Activated T-cell treated with anti-CD3 and anti-CD28 coated beads, Interleukin-2, amount 50 U/mL, for 24 hours (primary cell): ENCODE results near the gene TSPAN18.

Experiments used
- DNase-seq: peaks from one replicate; pipeline ENCODE4 v3.0.0-alpha.2; 2020
- H3K27ac Mint-ChIP-seq: 2 replicates; pipeline ENCODE4 v1.8.0; 2020; ENCODE audit warnings: mild to moderate bottlenecking, mixed read lengths
- H3K27me3 Mint-ChIP-seq: 2 replicates; pipeline ENCODE4 v1.8.0; 2020; ENCODE audit warnings: mixed read lengths
- H3K36me3 Mint-ChIP-seq: 2 replicates; pipeline ENCODE4 v1.8.0; 2020; ENCODE audit warnings: low read depth, mixed read lengths
- H3K4me1 Mint-ChIP-seq: 2 replicates; pipeline ENCODE4 v1.8.0; 2020; ENCODE audit warnings: low read depth, mixed read lengths
- H3K4me3 Mint-ChIP-seq: 2 replicates; pipeline ENCODE4 v1.8.0; 2020; ENCODE audit warnings: mild to moderate bottlenecking, moderate library complexity, mixed read lengths
- H3K9me3 Mint-ChIP-seq: 2 replicates; pipeline ENCODE4 v1.8.0; 2020; ENCODE audit warnings: mixed read lengths

TSPAN18 gene

DNA sequence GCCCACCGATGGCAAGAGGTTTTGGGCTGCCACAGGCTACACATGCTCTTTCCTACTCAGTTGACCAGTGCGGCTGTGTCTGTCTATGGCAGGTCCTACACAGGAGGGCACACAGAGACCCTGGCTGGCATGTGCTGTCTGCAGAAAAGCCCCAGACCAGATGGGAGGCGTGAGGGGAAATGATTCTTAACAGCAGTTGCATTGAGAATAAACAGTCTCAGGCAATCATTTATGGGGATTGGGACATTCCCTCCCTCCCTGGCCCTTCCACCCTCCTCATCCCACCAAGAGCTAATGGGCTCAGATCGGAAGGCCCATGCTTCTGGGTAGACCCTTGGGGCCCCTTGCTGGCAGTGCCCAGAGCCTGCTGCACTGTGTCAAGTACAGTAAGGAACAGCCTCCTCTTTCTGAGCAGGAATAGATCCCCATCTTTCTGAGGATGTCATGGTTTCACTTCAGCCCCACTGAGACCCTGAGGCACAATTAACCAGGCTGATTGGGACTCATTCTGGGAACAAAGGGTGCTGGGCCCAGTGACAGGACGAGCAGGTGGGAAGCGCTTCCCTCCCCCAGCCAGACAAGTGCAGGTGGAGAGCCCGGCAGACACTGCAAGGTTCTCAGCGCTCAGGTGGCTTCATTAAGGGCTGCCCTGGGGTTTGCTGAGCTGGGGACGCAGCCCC lies 28.3 kb downstream of the TSPAN18 start:
- Mint-ChIP-seq H3K27ac (no peak overlapping the region), H3K36me3 (peaks cover 2% of the 10 kb centered on the region), H3K27me3 (no peaks in the 10 kb centered on the region), H3K9me3 (peaks cover 10% of the 10 kb centered on the region), H3K4me3 (no peak overlapping the region), H3K4me1 (peaks cover 6% of the 10 kb centered on the region)
- DNase-seq = peak; percentile 11

DNA sequence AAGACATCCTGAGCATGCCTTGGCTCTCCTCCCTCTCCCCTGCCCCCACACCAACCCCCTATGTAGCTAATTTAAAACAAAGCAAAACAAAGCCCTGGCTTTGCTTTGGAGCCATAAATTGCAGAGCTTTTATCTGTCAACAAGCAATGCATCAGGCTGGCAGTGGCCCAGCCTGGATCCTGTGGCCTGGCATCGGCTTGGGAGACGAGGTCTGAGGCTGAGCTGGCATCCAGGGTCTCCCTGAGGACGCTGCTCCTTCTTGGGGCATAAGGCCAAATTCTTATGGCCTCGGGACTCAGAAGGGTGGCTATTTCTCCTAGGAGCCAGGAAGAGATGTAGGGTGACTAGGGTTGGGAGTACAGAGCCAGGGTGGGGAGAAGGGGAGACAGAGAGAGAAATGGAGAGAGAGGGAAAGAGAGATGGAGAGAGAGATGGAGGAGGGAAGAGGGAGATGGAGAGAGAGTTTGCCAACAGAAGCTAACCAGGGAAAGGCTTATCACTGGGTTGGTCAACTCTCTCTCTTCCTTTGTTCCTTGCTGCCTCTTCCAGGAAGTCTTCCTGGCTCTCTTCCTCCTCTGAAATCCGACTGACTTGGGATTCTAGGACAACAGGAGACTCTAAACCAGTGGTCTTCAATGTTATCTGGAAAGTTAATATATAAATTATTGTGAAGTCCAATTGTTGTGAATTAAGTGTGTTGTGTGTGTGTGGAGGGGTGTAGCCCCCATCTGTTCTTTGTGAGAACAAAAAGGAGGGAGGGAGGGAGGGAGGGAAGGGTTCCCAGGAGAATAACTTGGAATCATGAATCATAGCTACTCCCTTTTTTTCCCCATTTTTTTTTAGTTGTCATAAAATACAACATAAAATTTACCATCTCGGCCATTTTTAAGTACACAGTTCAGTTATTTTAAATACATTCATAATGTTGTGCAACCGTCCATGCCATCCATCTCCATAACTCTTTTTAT lies 29.1 kb downstream of the TSPAN18 start:
- H3K4me1 Mint-ChIP-seq = peaks cover 6% of the 10 kb centered on the region
- no peaks in the 10 kb centered on the region for H3K27me3 Mint-ChIP-seq
- DNase-seq = no peak
- no peak overlapping the region for H3K4me3 Mint-ChIP-seq
- H3K27ac Mint-ChIP-seq = no peak overlapping the region
- peaks cover 10% of the 10 kb centered on the region for H3K9me3 Mint-ChIP-seq
- peaks cover 2% of the 10 kb centered on the region for H3K36me3 Mint-ChIP-seq

GRCh38 chr11:44758983-44759382 lies 32.2 kb downstream of the TSPAN18 start:
- peak; percentile 8 for DNase-seq
- no peak overlapping the region for H3K4me3 Mint-ChIP-seq
- peaks cover 4% of the 10 kb centered on the region for H3K36me3 Mint-ChIP-seq
- peaks cover 10% of the 10 kb centered on the region for H3K9me3 Mint-ChIP-seq
- no peak overlapping the region for H3K27ac Mint-ChIP-seq
- peaks cover 11% of the 10 kb centered on the region for H3K4me1 Mint-ChIP-seq
- H3K27me3 Mint-ChIP-seq = no peaks in the 10 kb centered on the region

DNA sequence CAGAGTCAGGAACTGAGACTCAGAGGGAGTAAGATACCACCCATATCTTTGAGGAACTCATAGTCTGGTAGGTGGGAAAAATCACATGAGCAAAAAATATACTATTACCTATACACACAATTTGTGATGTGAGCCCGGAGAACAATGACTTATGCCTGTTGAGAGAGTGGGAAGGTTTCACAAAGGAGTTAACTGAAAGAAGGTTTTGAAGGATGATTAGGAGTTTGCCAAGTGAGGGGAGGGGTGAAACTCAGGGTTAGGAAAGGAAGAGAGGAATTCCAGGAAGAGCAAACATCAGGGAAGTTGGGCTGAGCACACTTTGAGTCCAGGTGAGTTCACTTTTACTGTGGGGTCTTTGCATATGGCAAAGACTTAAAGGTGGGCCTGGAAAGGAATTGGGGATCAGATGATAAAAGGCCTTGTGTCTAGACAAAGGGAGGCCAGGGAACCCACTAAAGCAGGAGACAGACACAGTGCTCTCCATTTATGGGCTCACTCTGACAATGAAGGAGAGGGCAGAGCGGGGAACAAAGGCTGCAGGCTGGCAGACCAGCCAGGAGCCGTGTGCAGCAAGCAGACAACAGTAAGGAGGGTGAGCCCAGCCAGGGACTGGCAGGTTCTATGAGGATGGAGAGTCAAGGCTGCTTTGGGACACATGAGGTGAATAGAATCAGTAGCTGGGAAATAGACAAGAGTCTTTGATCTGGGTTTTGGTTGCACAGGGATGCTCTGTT lies 33.1 kb downstream of the TSPAN18 start:
- peaks cover 8% of the 10 kb centered on the region for H3K36me3 Mint-ChIP-seq
- peak; percentile 14 for DNase-seq
- peaks cover 10% of the 10 kb centered on the region for H3K4me1 Mint-ChIP-seq
- no peaks in the 10 kb centered on the region for H3K27me3 Mint-ChIP-seq
- peaks cover 10% of the 10 kb centered on the region for H3K9me3 Mint-ChIP-seq
- H3K27ac Mint-ChIP-seq = no peak overlapping the region
- no peak overlapping the region for H3K4me3 Mint-ChIP-seq

DNA sequence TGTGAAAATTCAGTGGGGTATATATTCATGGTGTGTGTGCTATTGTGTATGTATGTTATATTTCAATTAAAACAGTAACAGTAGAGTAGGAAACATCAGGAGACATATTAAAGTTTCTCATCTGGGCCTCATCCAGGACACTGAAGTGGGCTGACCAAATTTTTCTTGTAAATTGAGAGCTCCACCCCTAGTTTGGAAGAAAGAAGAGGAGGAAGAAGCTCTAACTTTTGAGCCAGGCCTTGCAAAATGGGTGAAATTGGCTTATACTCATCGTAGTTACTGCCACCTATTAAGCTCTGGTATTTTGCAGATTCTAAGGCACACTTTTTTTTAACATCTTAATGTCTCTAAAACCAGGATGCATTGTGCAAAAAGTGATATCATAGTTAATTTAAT lies 33.7 kb downstream of the TSPAN18 start:
- H3K4me3 Mint-ChIP-seq = no peak overlapping the region
- H3K4me1 Mint-ChIP-seq = peaks cover 10% of the 10 kb centered on the region
- H3K9me3 Mint-ChIP-seq = peaks cover 10% of the 10 kb centered on the region
- peaks cover 13% of the 10 kb centered on the region for H3K36me3 Mint-ChIP-seq
- no peak overlapping the region for H3K27ac Mint-ChIP-seq
- H3K27me3 Mint-ChIP-seq = no peaks in the 10 kb centered on the region
- DNase-seq = no peak

DNA sequence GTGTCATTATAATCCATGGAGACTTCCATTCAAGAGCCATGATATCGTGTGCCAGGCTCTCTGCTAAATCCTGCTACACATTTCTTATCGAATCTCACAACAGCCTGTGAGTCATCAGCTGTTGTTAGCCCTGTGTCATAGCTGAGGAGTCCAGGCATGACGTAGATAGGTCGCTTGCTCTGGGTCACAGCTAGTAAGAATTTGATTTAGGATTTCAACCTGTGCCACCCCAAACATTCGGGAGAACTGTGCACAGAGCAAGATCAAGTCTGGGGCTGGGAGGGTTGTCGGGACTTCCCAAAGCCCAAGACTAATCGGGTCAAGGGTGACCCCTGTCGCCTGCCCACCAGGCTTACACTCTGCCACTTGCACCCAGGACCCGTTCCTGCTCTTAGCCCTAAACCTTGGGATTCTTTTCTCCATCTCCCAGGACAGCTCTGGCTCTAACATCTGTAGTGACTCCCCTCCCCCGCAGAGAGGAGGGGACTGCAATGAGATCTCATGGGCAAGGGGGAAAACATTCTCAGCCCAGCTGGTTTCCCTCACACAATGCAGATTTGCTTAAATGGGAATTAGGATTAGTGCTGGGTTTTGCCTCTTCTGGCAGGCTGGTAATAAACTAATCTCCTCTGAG lies 34.3 kb downstream of the TSPAN18 start:
- Mint-ChIP-seq H3K36me3 (peaks cover 17% of the 10 kb centered on the region), H3K9me3 (peaks cover 10% of the 10 kb centered on the region), H3K27me3 (no peaks in the 10 kb centered on the region), H3K4me3 (no peak overlapping the region), H3K27ac (no peak overlapping the region), H3K4me1 (peaks cover 10% of the 10 kb centered on the region)
- peak; percentile 14 for DNase-seq

DNA sequence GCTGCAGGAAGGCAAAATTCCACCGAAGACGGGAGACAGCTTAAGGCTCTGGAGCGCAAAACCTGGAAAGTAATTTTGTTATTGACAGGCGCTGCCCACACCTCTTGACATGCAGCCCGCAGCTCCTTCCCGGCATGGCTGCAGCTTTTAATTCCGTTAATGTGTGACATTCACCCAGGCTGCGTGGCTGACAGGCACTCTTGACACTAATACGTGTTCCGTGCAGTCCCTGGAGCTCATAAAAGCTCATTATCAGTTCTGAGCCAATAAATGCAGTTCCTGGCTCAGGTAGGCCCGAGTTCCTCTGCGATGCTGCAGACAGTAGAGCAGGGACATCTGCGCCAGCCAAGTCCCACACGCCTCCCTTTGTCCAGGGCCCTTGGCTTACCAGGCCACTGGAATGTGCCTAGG lies 34.8 kb downstream of the TSPAN18 start:
- H3K36me3 Mint-ChIP-seq = peaks cover 20% of the 10 kb centered on the region
- H3K4me1 Mint-ChIP-seq = peaks cover 10% of the 10 kb centered on the region
- no peak overlapping the region for H3K27ac Mint-ChIP-seq
- H3K27me3 Mint-ChIP-seq = no peaks in the 10 kb centered on the region
- H3K4me3 Mint-ChIP-seq = no peak overlapping the region
- no peak for DNase-seq
- H3K9me3 Mint-ChIP-seq = peaks cover 8% of the 10 kb centered on the region

GRCh38 chr11:44763121-44763820 lies 36.5 kb downstream of the TSPAN18 start:
- Mint-ChIP-seq H3K9me3 (peaks cover 3% of the 10 kb centered on the region), H3K27ac (peak overlapping the region; percentile 36), H3K27me3 (no peaks in the 10 kb centered on the region), H3K4me1 (peaks cover 10% of the 10 kb centered on the region), H3K4me3 (no peak overlapping the region), H3K36me3 (peaks cover 33% of the 10 kb centered on the region)
- no peak for DNase-seq

- Mint-ChIP-seq H3K27me3 (no peaks in the 10 kb centered on the region), H3K4me3 (no peak overlapping the region), H3K27ac (no peak overlapping the region)
Observed at GRCh38 chr11:44764583-44764982, 37.8 kb downstream of the TSPAN18 start.

GRCh38 chr11:44765026-44765595 lies 38.3 kb downstream of the TSPAN18 start:
- peaks cover 32% of the 10 kb centered on the region for H3K36me3 Mint-ChIP-seq
- DNase-seq = no peak
- no peaks in the 10 kb centered on the region for H3K9me3 Mint-ChIP-seq
- H3K4me1 Mint-ChIP-seq = peaks cover 14% of the 10 kb centered on the region
- no peak overlapping the region for H3K4me3 Mint-ChIP-seq
- H3K27me3 Mint-ChIP-seq = no peaks in the 10 kb centered on the region
- no peak overlapping the region for H3K27ac Mint-ChIP-seq

More at GRCh38 chr11:44764583-44764982, 37.8 kb downstream of the TSPAN18 start:
- Mint-ChIP-seq H3K36me3 (peaks cover 32% of the 10 kb centered on the region), H3K9me3 (no peaks in the 10 kb centered on the region), H3K4me1 (peaks cover 11% of the 10 kb centered on the region)
- peak; percentile 17 for DNase-seq

DNA sequence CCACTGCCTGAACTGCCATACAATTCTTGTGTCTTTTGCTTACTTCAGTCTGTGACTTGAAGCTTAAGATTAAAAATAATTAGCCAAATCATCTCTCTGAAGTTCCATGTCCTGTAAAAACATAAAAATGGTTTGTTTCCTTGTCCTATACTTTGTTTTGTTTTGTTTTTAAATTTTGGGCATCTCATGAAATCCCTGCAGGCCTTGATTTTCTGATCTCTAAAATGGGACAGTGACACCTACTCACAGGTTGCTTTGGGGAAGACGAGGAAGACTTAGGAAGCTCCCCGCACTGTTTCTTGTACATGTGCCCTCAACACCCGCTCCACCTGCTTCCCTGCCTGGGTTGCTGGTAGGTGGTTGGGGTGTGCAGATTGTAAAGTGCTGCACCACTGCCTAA lies 38.9 kb downstream of the TSPAN18 start:
- no peak for DNase-seq
- H3K36me3 Mint-ChIP-seq = peaks cover 32% of the 10 kb centered on the region
- H3K27me3 Mint-ChIP-seq = no peaks in the 10 kb centered on the region
- no peak overlapping the region for H3K4me3 Mint-ChIP-seq
- no peak overlapping the region for H3K27ac Mint-ChIP-seq
- no peaks in the 10 kb centered on the region for H3K9me3 Mint-ChIP-seq
- peaks cover 18% of the 10 kb centered on the region for H3K4me1 Mint-ChIP-seq

- no peaks in the 10 kb centered on the region for H3K27me3 Mint-ChIP-seq
- H3K4me1 Mint-ChIP-seq = peaks cover 18% of the 10 kb centered on the region
- H3K36me3 Mint-ChIP-seq = peaks cover 32% of the 10 kb centered on the region
- no peak for DNase-seq
- H3K4me3 Mint-ChIP-seq = no peak overlapping the region
- H3K9me3 Mint-ChIP-seq = no peaks in the 10 kb centered on the region
- H3K27ac Mint-ChIP-seq = no peak overlapping the region
Observed at GRCh38 chr11:44766112-44766971, 39.6 kb downstream of the TSPAN18 start.

GRCh38 chr11:44766972-44767278 lies 40.2 kb downstream of the TSPAN18 start:
- Mint-ChIP-seq H3K4me1 (peaks cover 18% of the 10 kb centered on the region), H3K9me3 (no peaks in the 10 kb centered on the region), H3K4me3 (no peak overlapping the region), H3K36me3 (peaks cover 32% of the 10 kb centered on the region), H3K27ac (no peak overlapping the region), H3K27me3 (no peaks in the 10 kb centered on the region)
- DNase-seq = no peak
